Ovary (tissue), 3 donors: ENCODE data around the gene REV3L.
"Not testable (repeated sequence)": the region's sequence is repeated elsewhere in the genome, so short reads cannot be mapped to it uniquely, and the experiment has no call there.

Experiments
- POLR2A ChIP-seq: fragments of 450-650 bp; IDR thresholded peaks from one replicate; pipeline ENCODE4 v1.6.1; 2017; ENCODE audit warnings: antibody characterized with exemption, mild to moderate bottlenecking, moderate library complexity
- TF ChIP-seq, protein P1 (sequence below), 3 donors: fragments of 450-650 bp in 2 of 3; fragments of 200-600 bp in 1 of 3; IDR thresholded peaks; one replicate each; pipeline versions ENCODE4 v1.5.1 to v1.8.0; 2016 to 2022; ENCODE audit warnings: antibody characterized with exemption in 3 of 3, mild to moderate bottlenecking in 1 of 3
- donor health status: DM: no; HTN: no; CAD: no.

DNA sequence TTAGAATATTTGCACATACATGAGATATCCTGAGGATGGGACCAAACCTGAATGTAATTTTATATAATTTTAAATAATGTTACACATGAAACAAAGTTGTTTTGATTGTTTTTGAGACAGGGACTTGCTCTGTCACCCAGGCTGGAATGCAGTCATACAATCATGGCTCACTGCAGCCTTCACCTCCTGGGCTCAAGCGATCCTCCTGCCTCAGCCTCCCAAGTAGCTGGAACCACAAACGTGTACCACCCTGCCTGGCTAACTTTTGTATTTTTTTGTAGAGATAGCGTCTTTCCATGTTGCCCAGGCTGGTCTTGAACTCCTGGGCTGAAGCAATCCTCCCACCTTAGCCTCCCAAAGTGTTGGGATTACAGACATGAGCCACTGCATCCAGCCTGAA is 7.0 kb downstream of the REV3L start:
- TF ChIP-seq, protein P1, sequence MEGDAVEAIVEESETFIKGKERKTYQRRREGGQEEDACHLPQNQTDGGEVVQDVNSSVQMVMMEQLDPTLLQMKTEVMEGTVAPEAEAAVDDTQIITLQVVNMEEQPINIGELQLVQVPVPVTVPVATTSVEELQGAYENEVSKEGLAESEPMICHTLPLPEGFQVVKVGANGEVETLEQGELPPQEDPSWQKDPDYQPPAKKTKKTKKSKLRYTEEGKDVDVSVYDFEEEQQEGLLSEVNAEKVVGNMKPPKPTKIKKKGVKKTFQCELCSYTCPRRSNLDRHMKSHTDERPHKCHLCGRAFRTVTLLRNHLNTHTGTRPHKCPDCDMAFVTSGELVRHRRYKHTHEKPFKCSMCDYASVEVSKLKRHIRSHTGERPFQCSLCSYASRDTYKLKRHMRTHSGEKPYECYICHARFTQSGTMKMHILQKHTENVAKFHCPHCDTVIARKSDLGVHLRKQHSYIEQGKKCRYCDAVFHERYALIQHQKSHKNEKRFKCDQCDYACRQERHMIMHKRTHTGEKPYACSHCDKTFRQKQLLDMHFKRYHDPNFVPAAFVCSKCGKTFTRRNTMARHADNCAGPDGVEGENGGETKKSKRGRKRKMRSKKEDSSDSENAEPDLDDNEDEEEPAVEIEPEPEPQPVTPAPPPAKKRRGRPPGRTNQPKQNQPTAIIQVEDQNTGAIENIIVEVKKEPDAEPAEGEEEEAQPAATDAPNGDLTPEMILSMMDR (IDR thresholded peaks at IDR 0.05), result not testable (repeated sequence)
- TF ChIP-seq POLR2A, result not testable (repeated sequence)
